Measurements from ENCODE around the gene TICAM2.

DNA sequence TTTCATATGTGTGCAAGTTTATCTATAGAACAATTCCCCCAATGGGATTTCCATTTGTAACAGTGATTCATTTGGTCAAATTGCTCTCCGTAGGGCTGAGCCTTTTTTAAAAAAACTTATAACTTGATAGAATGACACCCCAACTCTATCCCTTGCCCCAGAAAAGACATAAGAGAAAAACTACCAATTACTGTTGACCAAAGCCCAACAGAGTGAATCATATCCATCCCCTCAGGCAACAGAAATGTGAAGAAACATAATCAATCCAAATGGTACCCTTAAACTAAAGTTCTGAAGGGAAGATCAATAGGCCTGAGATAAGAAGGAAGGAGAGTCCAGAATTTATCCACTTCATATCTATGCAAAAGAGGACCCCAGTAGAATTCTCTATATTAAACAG, 17.8 kb downstream of the TICAM2 start:
- no peak for TF ChIP-seq RXRA (IDR thresholded peaks at IDR 0.05; ENCODE audit: insufficient read depth, low read depth, low read length)
- TF ChIP-seq YY1 (IDR thresholded peaks at IDR 0.05; ENCODE audit: low read depth, low read length), result no peak
- TF ChIP-seq, protein P1, sequence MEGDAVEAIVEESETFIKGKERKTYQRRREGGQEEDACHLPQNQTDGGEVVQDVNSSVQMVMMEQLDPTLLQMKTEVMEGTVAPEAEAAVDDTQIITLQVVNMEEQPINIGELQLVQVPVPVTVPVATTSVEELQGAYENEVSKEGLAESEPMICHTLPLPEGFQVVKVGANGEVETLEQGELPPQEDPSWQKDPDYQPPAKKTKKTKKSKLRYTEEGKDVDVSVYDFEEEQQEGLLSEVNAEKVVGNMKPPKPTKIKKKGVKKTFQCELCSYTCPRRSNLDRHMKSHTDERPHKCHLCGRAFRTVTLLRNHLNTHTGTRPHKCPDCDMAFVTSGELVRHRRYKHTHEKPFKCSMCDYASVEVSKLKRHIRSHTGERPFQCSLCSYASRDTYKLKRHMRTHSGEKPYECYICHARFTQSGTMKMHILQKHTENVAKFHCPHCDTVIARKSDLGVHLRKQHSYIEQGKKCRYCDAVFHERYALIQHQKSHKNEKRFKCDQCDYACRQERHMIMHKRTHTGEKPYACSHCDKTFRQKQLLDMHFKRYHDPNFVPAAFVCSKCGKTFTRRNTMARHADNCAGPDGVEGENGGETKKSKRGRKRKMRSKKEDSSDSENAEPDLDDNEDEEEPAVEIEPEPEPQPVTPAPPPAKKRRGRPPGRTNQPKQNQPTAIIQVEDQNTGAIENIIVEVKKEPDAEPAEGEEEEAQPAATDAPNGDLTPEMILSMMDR (IDR thresholded peaks at IDR 0.05; ENCODE audit: control extremely low read depth in 1 of 3, insufficient read depth in 1 of 3, low read depth in 1 of 3, low read length in 3 of 3), result no peak
- no peak for TF ChIP-seq SRF (IDR thresholded peaks at IDR 0.05; ENCODE audit: low read depth, low read length)
- no peak for TF ChIP-seq CREB1 (IDR thresholded peaks at IDR 0.05)
- TF ChIP-seq CBX5 (IDR thresholded peaks at IDR 0.05; ENCODE audit: low read depth, low read length), result no peak
- TF ChIP-seq ZNF274 (IDR thresholded peaks at IDR 0.05; ENCODE audit: borderline replicate concordance, extremely low read depth, low read length), result no peak
- TF ChIP-seq, protein P2, sequence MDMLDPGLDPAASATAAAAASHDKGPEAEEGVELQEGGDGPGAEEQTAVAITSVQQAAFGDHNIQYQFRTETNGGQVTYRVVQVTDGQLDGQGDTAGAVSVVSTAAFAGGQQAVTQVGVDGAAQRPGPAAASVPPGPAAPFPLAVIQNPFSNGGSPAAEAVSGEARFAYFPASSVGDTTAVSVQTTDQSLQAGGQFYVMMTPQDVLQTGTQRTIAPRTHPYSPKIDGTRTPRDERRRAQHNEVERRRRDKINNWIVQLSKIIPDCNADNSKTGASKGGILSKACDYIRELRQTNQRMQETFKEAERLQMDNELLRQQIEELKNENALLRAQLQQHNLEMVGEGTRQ (IDR thresholded peaks at IDR 0.05; ENCODE audit: low read length), result no peak
- no peak for TF ChIP-seq CBX8 (IDR thresholded peaks at IDR 0.05; ENCODE audit: borderline replicate concordance, low read depth, low read length)

Data from H1 (cell line).